Measurements from ENCODE around the gene SOX6. TPM values are rescaled to one million over a fixed set of nuclear protein-coding genes. Genes with fewer than 3 reads are reported as not detected.

SOX6 gene
- polyA plus RNA-seq, 1 of the 3 experiments (the other 2 are of a cell fraction), result 0.03 TPM

DNA sequence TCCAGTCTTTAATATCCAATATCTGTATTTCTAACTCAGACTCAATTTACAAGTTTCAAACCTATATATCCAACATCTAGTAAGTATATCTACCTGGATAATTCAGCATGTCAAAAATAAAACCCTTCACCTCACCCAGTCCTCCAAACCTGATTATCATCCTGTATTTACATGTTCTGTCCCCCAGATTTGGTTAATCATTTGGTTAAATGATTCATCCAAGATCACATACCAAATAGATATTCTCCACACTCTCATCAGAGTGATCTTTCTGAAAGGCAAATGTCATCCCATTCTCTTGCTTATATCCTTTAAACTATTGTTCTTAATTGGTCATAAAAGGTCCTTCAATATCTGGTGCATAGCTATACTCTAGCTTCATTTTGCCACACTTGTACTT lies 199.0 kb downstream of the SOX6 start:
- no peaks in the 10 kb centered on the region for H3K9me2 ChIP-seq
- H3K27me3 ChIP-seq (ENCODE audit: insufficient read depth), result no peaks in the 10 kb centered on the region
- no peak overlapping the region for H3K9ac ChIP-seq
- no peaks in the 10 kb centered on the region for H3K79me2 ChIP-seq (ENCODE audit: insufficient read depth)
- TF ChIP-seq MXI1 (IDR thresholded peaks at IDR 0.05; ENCODE audit: low read depth, low read length) (no peak), USF2 (IDR thresholded peaks at IDR 0.05; ENCODE audit: borderline replicate concordance, low read depth, low read length) (no peak), PBX3 (IDR thresholded peaks at IDR 0.05) (no peak), FOXJ3 (CRISPR knock-in tag; IDR thresholded peaks at IDR 0.05) (no peak)
- TF ChIP-seq, protein P1, sequence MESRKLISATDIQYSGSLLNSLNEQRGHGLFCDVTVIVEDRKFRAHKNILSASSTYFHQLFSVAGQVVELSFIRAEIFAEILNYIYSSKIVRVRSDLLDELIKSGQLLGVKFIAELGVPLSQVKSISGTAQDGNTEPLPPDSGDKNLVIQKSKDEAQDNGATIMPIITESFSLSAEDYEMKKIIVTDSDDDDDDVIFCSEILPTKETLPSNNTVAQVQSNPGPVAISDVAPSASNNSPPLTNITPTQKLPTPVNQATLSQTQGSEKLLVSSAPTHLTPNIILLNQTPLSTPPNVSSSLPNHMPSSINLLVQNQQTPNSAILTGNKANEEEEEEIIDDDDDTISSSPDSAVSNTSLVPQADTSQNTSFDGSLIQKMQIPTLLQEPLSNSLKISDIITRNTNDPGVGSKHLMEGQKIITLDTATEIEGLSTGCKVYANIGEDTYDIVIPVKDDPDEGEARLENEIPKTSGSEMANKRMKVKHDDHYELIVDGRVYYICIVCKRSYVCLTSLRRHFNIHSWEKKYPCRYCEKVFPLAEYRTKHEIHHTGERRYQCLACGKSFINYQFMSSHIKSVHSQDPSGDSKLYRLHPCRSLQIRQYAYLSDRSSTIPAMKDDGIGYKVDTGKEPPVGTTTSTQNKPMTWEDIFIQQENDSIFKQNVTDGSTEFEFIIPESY (IDR thresholded peaks at IDR 0.05; ENCODE audit: borderline replicate concordance, low read depth), result no peak
- no peak overlapping the region for H2AFZ ChIP-seq (ENCODE audit: low read depth)
- no peaks in the 10 kb centered on the region for H4K20me1 ChIP-seq (ENCODE audit: insufficient read depth)
- no peaks in the 10 kb centered on the region for H3K36me3 ChIP-seq (replicated peaks in 1 of 2; ENCODE audit: control insufficient read depth in 1 of 2, insufficient read depth in 2 of 2, low read length in 1 of 2)
- no peak overlapping the region for H3K4me2 ChIP-seq
- ChIA-PET CTCF (no interaction called here), POLR2A (no interaction called here)
- no peak overlapping the region for H3K4me3 ChIP-seq (ENCODE audit: low read depth in 2 of 2, low read length in 1 of 2)
- no peaks in the 10 kb centered on the region for H3F3A ChIP-seq (replicated peaks; ENCODE audit: insufficient read depth)
- DNase-seq, result no peak
- no peaks in the 10 kb centered on the region; a peak in 2 of 4 replicates for H3K4me1 ChIP-seq (ENCODE audit: control insufficient read depth in 1 of 2, insufficient read depth in 2 of 2, low read depth in 1 of 2, low read length in 1 of 2)
- H3K9me3 ChIP-seq, result no peaks in the 10 kb centered on the region
- no peak overlapping the region for H3K27ac ChIP-seq (ENCODE audit: low read depth in 2 of 2, low read length in 1 of 2)

DNA sequence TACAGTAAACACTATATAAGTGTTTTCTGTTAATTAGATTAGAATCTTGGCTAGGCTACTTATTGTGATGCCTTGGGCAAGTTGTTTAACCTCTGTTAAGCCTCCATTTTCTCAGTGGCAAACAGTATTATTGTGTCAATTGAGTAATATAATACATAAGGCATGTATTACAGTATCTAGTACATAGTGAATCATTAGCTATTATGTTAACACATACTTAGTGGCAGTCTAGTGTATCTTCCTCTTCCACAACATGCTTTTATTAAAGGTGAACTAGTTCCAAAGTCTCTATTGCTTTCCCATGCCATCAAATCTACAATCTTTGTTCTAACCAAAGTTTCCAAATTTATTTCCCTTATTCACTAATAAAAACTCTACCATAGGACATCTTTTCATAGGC lies 200.9 kb downstream of the SOX6 start:
- no peak overlapping the region for H3K27ac ChIP-seq (ENCODE audit: low read depth in 2 of 2, low read length in 1 of 2)
- ChIA-PET CTCF (interaction anchor here (0.6 kb wide), 1 partner anchor 284 kb away, joined by 3 read pairs; no protein-coding TSS in a partner anchor), POLR2A (no interaction called here)
- H3K27me3 ChIP-seq (ENCODE audit: insufficient read depth), result no peaks in the 10 kb centered on the region
- no peaks in the 10 kb centered on the region for H3K36me3 ChIP-seq (replicated peaks in 1 of 2; ENCODE audit: control insufficient read depth in 1 of 2, insufficient read depth in 2 of 2, low read length in 1 of 2)
- no peaks in the 10 kb centered on the region for H3F3A ChIP-seq (replicated peaks; ENCODE audit: insufficient read depth)
- no peaks in the 10 kb centered on the region for H3K9me2 ChIP-seq
- no peaks in the 10 kb centered on the region for H4K20me1 ChIP-seq (ENCODE audit: insufficient read depth)
- no peaks in the 10 kb centered on the region for H3K79me2 ChIP-seq (ENCODE audit: insufficient read depth)
- H3K9ac ChIP-seq, result no peak overlapping the region
- H2AFZ ChIP-seq (ENCODE audit: low read depth), result no peak overlapping the region
- no peak overlapping the region for H3K4me2 ChIP-seq
- H3K4me3 ChIP-seq (ENCODE audit: low read depth in 2 of 2, low read length in 1 of 2), result no peak overlapping the region
- TF ChIP-seq GATA2 (CRISPR knock-in tag; IDR thresholded peaks at IDR 0.05) (no peak), POLR2AphosphoS5 (IDR thresholded peaks at IDR 0.05; ENCODE audit: low read depth, low read length) (no peak), PBX3 (IDR thresholded peaks at IDR 0.05) (no peak)
- H3K9me3 ChIP-seq, result no peaks in the 10 kb centered on the region
- peaks cover 0 to 4% of the 10 kb centered on the region in 2 experiments; a peak in 3 of 4 replicates for H3K4me1 ChIP-seq (ENCODE audit: control insufficient read depth in 1 of 2, insufficient read depth in 2 of 2, low read depth in 1 of 2, low read length in 1 of 2)
- DNase-seq, result no peak

Measured in SK-N-SH (cell line).